ENCODE results near the gene NRF1.

Gene NRF1

GRCh38 chr7:129768614-129769399 lies 157.3 kb downstream of the NRF1 start:
- DNase-seq (ENCODE audit: insufficient read length, low spot score): no peak
- TF ChIP-seq CTCF (IDR thresholded peaks at IDR 0.05; ENCODE audit: insufficient read depth, missing control alignments): no peak
- no peak for FAIRE-seq

DNA sequence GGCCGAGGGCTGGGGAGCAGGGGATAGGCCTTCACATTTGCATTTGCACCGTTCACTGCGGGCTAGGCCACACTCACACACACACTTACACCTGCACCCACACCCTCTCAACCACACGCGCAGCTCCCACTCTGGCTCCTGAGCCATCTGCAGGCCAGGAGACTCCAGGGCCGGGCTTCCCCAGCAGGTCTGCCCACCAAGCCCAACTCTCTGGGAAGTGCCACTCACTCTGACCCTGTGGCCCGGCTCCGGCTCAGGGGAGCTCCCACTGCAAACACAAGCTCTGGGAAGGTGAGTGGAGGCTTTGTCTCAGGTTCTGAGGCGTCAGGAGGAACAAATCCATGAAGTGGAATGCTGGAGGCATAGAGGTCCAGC lies 157.9 kb downstream of the NRF1 start:
- TF ChIP-seq CTCF (IDR thresholded peaks at IDR 0.05; ENCODE audit: insufficient read depth, missing control alignments): no peak
- no peak for DNase-seq (ENCODE audit: insufficient read length, low spot score)
- FAIRE-seq: no peak

GRCh38 chr7:129769866-129770808 lies 158.6 kb downstream of the NRF1 start:
- FAIRE-seq (no peak), DNase-seq (ENCODE audit: insufficient read length, low spot score) (no peak)
- TF ChIP-seq CTCF (IDR thresholded peaks at IDR 0.05; ENCODE audit: insufficient read depth, missing control alignments): no peak

DNA sequence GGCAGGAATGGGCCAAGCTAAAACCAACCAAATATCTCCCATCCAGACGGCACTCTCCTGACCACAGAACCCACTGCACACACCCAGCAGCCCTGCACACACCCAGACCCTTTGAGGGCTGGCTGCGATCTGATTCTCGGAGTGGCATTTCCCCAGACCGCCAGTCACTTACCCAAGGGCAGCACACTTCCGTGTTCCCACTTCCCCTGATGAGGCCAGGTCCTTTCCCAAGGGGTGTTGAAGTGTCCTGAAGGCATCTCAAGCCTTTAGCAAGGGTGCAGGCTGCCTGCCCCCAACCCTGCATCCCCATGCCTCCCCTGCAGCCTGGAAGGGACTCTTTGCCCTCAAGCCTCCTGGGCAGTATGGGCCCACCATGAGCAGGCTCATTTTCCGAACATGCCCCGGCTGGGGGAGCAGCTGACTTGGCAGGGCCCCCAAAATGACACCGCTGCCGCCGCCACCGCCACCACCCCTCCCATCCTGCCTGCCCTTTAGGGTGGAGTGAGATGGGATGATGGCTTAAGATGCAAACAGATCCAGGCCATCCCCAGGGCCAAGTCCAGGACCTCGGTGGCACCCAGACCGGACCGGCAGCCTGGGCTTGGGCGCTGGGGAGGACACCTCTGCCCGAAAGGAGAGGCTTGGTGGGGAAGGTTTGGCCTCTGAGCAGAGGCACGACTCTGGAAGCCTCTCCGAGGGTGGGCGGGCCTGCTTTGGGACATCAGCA lies 159.8 kb downstream of the NRF1 start:
- FAIRE-seq (no peak), DNase-seq (ENCODE audit: insufficient read length, low spot score) (no peak)
- no peak for TF ChIP-seq CTCF (IDR thresholded peaks at IDR 0.05; ENCODE audit: insufficient read depth, missing control alignments)

GRCh38 chr7:129771928-129772479 lies 160.5 kb downstream of the NRF1 start:
- DNase-seq (ENCODE audit: insufficient read length, low spot score) (no peak), FAIRE-seq (no peak)
- TF ChIP-seq CTCF (IDR thresholded peaks at IDR 0.05; ENCODE audit: insufficient read depth, missing control alignments): no peak

DNA sequence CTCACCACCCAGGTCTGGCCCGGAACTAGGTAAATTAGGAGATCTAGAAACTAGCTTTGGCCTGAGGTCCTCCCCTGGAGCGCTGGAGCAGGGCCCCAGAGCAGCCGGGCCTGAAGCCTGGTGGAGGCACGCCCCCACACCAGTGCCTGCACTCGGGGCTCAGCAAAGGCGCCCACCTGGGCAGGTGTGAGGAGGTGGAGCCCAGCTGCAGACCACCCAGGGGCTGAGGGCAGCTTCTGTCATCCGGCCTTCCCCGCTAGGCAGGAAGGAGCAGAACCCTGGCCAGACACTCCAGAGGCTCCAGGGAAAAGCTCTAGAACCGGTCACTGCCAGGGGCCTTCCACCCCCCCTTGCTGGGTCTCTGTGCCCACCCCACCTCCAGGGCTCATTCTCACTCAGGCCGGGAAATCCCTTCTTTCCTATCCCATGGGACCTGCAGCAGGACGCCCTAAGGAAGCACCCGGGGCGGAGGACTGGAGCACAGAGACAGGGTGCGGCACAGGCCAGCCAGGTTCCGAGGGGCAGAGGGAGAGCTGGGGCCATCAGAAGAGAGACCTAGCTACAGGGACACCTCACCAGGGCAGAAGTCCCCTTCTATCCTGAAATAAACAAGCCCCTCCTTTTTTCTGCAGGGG lies 161.2 kb downstream of the NRF1 start:
- no peak for DNase-seq (ENCODE audit: insufficient read length, low spot score)
- TF ChIP-seq CTCF (IDR thresholded peaks at IDR 0.05; ENCODE audit: insufficient read depth, missing control alignments): no peak
- FAIRE-seq: no peak
